GM18870 (cell line): ENCODE measurements around the gene DIS3L.
"Not testable (repeated sequence)": the region's sequence is repeated elsewhere in the genome, so short reads cannot be mapped to it uniquely, and the experiment has no call there.

Experiments
- ATAC-seq: cut with Tn5 transposase; IDR thresholded peaks from one replicate; pipeline ENCODE4 v1.9.1; 2021; ENCODE audit warnings: moderate library complexity; ENCODE audit not compliant: unreplicated experiment

The DIS3L gene

DNA sequence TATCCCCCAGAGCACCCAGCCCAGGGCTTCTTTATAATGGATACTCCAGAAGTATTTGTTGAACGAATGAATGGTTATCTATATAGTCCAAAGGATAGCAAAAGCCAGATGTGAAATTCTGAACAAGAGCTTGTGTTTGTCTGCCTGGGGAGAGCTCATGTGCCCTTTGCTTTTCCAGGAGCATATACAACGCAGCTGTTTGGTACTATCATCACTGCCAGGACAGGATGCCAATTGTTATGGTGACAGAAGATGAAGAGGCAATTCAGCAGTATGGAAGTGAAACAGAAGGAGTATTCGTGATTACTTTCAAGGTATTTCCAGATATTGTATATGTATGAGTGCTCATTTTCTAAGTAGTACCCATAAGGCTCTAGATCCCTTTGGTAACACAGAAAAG, 15.2 kb downstream of the DIS3L start:
- no peak for ATAC-seq

DNA sequence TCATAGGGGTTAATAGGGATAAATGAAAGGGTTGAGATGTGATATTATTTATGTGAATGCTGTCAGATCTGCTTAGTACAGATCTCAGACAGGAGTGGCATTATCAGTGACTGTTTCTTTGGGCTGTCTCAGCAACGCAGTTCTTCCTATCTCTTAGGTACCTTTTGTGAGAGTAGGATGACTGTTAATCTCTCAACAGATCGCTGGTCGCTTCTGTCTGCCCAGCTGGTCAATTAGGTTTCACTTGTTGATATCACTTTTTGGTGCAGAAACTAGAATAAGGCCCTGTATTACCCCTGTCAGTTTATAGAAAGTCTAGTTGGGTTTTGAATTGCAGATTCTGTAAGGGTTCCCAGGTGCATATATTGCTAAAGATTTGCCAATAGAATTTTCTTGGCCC, 16.5 kb downstream of the DIS3L start:
- ATAC-seq = no peak

DNA sequence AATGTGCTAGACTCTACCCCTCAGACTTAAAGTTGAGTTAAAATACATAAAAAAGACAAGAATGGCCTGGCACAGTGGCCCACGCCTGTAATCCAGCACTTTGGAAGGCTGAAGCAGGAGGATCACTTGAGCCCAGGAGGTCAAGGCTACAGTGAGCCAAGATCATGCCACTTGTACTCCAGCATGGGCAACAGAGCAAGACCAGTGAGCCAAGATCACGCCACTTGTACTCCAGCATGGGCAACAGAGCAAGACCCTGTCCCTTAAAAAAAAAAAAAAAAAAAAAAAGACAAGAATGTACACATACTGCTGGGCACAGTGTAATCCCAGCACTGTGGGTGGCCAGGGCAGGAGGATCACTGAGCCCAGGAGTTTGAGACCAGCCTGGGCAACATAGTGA, 17.4 kb downstream of the DIS3L start:
- ATAC-seq = no peak

DNA sequence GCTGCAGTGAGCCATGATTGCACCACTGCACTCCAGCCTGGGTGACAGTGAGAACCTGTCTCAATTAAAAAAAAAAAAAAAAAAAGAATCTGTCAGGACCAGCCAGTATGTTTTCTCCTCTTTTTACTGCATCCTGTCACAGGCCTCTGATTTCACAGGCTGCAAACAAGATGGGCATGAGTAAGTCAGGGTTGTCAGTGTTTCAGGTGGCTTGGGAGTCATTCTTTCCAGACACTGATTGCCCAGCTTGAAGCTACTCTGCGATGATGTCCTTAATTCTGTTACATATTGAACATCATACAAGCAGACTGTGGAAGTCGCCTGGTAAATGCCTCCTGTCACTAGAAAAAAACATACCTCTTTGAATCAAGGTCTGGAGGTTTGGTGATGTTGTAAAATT, 18.8 kb downstream of the DIS3L start:
- no peak for ATAC-seq

DNA sequence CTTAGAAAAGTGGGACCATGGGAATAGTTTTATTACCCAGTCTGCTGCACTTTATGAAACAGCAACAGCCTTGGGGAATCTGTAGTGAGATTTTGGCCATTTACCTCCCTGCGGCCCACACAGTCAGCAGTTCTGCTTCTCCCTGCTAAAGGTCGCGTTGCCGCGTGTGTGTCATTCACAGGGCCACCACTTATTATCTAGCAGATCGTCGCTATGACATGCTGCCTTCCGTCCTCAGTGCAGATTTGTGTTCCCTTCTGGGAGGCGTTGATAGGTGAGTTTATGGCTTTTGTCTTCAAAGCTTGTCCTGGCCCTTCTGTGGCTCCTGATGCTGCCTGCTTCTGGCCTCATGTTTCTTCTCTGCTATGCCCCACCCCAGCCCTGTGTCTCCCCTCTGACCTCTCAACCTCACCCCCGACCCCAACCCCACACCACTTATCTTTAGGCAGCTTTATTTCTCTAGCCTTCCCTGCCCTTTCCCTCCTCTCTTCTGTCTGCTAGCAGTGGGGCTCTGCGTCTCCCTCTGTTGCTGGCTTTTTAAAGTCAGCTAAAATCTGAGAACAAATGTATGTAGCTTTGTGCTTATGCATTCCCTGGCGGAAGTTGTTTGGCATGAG, 30.1 kb downstream of the DIS3L start:
- ATAC-seq = no peak

DNA sequence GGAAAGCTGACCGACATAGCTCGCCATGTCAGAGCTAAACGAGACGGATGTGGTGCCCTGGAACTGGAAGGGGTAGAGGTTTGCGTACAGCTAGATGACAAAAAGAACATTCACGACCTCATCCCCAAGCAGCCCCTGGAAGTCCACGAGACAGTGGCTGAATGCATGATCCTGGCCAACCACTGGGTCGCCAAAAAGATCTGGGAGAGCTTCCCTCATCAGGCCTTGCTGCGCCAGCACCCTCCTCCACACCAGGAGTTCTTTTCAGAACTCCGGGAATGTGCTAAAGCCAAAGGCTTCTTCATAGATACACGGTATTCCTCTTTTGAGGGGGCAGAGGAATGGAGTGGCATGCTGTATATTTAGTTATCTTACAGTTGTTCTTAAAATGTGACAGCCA, 32.7 kb downstream of the DIS3L start:
- ATAC-seq = no peak

DNA sequence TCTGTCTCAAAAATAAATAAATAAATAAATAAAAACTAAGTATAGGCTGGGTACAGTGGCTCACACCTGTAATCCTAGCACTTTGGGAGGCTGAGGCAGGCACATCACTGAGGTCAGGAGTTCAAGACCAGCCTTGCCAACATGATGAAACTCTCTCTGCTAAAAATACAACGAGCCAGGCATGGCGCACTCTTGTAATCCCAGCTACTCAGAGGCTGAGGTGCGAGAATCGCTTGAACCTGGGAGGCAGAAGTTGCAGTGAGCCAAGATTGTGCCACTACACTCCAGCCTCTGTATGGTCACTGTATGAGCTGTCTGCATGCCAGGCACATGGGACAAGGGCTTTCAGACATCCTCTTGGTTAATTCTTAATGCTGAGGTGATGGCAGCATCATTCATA, 34.4 kb downstream of the DIS3L start:
- no peak for ATAC-seq

DNA sequence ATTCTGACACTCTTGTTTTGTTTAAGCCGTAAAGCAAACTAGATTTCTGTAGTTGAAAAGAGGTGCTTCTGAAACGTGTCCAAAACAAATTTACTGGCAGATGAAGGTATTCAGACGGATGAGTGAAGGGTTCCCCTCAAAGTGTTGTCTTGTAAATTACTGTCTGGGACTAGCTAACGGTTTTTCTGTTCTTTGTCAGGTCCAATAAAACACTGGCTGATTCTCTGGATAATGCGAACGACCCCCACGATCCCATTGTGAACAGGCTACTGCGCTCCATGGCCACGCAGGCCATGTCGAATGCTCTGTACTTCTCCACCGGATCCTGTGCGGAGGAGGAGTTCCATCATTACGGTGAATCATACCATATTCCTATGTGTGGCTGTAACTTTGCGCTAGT, 35.4 kb downstream of the DIS3L start:
- no peak for ATAC-seq

DNA sequence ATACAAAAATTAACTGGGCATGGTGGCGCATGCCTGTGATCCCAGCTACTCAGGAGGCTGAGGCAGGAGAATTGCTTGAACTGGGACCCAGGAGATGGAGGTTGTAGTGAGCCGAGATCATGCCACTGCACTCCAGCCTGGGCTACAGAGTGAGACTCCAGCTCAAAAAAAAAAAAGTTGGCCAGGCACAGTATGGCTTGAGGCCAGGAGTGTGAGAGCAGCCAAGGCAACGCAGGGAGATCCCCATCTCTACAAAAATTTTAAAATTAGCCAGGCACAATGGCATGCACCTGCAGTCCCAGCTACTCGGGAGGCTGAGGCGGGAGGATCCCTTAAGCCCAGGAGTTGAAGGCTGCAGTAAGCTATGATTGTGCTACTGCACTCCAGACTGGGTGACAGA, 55.2 kb downstream of the DIS3L start:
- not testable (repeated sequence) for ATAC-seq

DNA sequence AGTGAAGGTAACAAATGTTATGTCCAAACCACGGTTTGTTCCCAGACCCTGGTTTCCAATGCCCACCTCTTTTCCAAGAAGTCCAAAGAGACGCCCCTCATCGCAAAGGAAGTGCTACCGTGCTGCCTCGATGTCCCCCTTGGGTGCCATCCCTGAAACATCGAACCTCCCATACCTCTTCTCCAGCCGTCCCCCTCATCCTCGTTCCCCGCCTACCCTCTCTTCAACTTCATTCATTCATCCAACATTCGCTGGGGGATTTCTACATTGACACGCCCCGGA, 62.6 kb downstream of the DIS3L start:
- no peak for ATAC-seq

DNA sequence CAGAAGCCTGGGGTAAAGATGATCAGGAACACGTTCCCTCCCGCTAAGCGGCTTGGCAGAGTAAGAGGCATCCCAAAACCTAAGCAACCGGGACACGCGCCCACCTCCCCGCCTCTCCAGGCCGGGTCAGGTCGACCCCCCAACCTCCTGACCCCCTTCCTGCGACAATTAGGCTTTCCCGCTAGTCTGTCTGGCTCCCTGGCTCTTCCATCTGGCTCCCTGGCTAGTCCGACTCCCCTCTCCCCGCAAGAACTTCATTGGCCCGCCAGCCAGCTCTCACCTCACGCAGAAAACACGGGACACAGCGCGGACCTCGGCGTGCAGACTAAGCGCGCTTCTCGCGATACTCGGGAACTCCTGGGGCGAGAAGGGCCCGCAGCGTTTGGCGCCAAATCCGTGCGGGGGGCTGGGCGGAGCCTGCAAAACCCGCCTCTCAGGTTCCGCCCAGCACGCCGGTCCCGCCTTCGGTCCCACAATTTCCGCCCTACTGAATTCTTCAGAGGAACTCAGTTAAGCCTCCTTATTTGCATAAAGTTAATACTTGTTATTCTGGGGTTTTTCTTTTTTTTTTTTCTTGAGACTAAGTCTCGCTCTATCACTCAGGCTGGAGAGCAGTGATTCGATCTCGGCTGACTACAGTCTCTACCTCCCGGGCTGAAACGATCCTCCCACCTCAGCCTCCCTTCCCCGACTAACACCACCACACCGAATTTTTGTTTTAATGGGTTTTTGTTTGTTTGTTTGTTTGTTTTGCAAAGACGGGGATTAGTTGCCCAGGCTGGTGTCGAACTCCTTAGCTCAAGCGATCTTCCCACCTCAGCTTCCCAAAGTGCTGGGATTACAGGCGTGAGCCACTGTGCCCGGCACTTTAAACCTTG, 63.2 kb downstream of the DIS3L start, which contains the start of gene TIPIN:
Gene TIPIN (minus strand): TSS at position 327 of the 878 bp plus-strand sequence. CDS start 3,738 bp downstream, outside the sequence.
- ATAC-seq = peak; percentile 81

DNA sequence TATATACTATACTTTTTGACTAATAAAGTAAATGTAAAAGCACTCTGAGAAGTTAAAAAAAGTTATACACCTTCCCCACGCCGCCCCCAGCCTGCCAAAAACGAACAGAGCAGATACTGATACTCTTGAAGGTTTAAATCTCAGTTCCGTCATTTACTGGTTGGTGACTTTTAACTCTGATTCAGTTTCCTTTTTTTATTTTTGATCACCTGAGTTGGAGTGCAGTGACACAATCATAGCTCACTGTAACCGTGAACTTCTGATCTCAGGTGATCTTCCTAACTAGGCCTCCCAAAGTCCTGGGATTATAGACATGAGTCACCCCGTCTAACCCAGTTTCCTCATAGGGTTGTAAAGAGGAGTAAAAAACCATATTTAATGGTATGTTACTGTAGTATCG, 66.4 kb downstream of the DIS3L start:
- no peak for ATAC-seq

DNA sequence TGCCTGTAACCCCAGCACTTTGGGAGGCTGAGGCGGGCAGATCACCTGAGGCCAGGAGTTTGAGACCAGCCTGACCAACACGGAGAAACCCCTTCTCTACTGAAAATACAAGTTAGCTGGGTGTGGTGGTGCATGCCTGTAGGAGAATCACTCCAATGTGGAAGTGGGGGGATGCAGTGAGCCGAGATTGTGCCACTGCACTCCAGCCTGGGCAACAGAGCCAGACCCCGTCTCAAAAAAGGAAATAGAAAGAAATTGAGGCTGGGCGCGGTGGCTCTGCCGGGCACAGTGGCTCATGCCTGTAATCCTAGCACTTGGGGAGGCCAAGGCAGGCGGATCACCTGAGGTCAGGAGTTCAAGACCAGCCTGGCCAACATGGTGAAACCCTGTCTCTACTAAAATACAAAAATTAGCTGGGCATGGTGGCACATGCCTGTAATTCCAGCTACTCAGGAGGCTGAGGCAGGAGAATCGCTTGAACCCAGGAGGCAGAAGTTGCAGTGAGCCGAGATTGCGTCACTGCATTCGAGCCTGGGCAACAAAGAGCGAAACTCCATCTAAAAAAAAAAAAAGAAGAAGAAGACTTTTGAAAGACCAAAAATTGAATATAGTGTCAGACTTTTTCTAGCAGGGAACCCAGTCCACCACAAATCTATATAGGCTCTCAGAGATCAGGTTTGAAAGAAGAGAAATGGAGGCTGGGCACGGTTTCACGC, 68.5 kb downstream of the DIS3L start:
- not testable (repeated sequence) for ATAC-seq

DNA sequence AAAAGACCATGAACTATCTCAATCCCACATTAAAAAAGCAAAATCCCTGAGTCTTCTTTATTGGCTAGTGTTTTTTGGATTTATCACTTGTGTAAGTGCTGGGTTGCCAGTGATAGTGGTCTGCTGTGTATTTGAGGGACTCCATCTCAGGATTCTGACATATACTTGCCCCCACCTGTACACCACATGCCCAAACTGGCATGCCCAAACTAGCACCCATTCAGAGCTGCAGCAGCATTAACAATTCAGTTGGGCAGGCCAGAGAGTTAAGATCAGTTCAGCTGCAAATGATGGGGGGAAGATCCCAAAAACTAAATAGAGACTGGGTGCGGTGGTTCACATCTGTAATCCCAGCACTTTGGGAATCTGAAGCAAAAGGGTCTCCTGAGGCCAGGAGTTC, 69.4 kb downstream of the DIS3L start:
- no peak for ATAC-seq

DNA sequence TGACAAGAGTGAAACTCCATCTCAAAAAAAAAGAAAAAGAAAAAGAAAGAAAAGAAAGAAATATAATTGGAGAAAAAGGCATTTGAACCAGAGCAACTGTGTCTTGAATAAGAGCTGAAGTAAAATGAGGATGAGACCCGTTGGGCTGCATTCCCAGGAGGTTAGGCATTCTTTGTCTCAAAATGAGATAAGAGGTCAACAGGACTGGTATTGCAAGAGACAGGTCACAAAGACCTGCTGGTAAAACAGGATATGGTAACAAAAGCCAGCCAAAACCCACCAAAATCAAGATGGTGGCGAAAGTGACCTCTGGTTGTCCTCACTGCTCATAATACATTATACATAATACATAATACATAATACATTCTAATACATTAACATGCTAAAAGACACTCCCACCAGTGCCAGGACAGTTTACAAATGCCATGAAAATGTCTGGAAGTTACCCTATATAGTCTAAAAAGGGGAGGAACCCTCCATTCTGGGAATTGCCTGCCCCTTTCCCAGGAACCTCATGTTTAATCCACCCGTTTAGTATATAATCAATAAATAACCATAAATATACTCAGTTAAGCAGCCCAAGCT, 71.7 kb downstream of the DIS3L start:
- ATAC-seq = no peak

DNA sequence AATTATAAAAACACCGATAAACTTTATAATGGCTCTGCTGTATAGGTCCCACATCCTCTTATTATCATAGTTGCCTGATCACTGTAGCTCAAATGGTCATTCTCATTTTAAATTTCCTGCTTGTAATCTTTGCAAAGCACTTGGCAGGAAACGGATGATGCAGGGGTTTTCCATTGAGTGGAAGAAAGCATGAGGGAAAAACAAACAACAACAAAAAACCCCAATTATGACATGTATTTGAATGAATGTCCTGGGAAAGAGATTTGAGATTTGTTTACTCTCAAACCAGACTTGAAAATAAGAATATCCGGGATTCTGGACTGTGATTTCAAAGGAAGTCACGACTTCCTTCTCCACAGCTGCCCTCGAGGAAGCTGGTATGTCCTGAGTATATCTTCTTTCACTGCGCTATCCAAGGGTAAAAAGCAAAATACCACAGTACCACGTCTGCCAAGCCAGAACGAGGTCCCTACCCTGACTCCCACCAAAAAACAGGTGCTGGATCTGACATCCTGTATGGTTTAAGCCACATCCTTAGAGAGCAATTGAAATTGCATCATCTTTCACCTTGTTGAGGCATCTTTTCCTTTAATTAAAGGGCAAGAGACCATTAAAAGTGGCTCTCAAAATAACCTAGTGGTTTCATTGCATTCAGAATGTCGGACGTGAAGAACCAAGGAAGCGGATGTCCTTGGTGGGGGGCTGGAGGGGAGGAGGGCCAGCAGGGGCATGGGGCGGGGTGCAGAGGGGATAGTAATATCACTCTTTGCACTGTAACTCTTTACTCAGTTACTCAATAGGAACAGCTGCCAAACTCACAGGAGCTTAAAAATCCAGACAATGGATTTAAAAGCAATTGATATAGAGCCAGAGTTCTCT, 76.6 kb downstream of the DIS3L start:
- no peak for ATAC-seq

DNA sequence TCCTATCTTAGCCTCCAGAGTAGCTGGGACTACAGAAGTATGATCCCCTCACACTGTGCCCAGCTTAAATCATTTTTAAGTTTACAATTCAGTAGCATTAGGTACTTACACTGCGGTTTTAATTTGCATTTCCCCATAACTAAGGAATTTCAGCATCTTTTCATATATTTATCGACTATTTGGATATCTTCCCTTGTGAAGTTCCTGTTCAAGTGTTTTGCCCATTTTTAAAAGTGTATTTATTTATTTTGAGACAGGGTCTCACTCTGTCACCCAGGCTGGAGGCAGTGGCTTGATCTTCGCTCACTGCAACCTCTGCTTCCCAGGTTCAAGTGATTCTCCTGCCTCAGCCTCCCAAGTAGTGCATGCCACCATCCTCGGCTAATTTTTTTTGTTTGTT, 80.8 kb downstream of the DIS3L start:
- ATAC-seq = no peak

DNA sequence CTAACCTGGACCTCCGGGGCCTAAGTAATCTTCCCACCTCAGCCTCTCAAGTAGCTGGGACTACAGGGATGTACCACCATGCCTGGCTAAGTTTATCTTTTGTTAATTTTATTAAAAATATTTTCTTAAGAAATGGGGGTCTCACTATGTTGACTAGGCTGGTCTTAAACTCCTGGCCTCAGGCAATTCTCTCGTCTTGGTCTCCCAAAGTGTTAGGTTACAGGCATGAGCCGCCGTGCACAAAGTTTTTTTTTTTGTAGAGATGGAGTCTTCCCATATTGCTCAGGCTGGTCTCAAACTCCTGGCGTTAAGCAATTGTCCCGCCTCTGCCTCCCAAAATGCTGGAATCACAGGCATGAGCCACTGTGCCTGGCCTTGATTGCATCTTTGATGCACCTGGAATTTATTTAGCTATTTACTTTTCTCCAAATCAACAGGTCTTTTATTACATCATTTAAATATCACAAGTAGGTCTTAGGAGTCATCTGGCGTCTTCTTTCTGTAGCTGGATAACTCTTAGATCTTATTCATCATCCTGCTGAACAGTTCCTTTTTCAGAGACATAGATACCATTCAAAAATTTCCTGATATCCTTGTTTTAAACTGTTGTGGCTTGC, 85.6 kb downstream of the DIS3L start:
- ATAC-seq = no peak

DNA sequence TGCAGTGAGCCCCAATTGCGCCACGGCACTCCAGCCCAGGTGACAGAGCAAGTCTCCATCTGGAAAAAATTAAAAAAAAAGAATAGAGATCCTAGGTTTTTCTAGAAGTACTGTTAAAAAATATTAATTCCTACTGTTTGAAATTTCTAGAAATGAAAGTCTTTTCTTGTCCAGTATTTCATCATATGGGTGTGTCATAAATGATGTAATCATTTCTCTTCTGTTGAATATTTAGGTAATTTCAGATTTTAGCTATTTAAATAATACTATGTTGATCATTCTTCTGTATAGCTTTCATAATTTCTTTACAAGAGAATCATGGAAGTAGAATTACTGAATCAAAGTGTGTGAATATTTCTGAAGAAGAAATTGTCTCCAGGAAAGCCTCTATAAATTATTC, 88.0 kb downstream of the DIS3L start:
- ATAC-seq = not testable (repeated sequence)
